Smooth muscle cell (in vitro differentiated cells): ENCODE data around the gene RBM6. TPM values are rescaled to one million over a fixed set of nuclear protein-coding genes. Genes with fewer than 3 reads are reported as not detected.
"Not testable (repeated sequence)": the region's sequence is repeated elsewhere in the genome, so short reads cannot be mapped to it uniquely, and the experiment has no call there.

ENCODE experiments used
- DNase-seq: peaks from one replicate; lab custom pipeline; 2025; ENCODE audit not compliant: unreplicated experiment; lab: John Stamatoyannopoulos, UW
- H2AFZ ChIP-seq: fragments of 200-600 bp; sonication (generic); 2 replicates; pipeline ENCODE4 v1.6.0; 2016; ENCODE audit warnings: antibody characterized with exemption, low read depth, mild to moderate bottlenecking
- H3F3A ChIP-seq: fragments of 200-600 bp; sonication (generic); 2 replicates; pipeline ENCODE4 v1.6.0; 2017; ENCODE audit warnings: antibody characterized with exemption, low read depth
- H3K27ac ChIP-seq: fragments of 200-600 bp; sonication (generic); 2 replicates; pipeline ENCODE4 v1.5.1; 2016; ENCODE audit warnings: low read depth, mild to moderate bottlenecking
- H3K27me3 ChIP-seq: fragments of 200-600 bp; sonication (generic); 2 replicates; pipeline ENCODE4 v1.6.1; 2016; ENCODE audit warnings: low read depth, mild to moderate bottlenecking
- H3K36me3 ChIP-seq: fragments of 200-600 bp; sonication (generic); 2 replicates; pipeline ENCODE4 v1.5.1; 2016; ENCODE audit warnings: low read depth
- H3K4me1 ChIP-seq: fragments of 200-600 bp; sonication (generic); 2 replicates; pipeline ENCODE4 v1.5.1; 2016; ENCODE audit warnings: low read depth
- H3K4me2 ChIP-seq: fragments of 200-600 bp; sonication (generic); 2 replicates; pipeline ENCODE4 v1.6.0; 2016; ENCODE audit warnings: mild to moderate bottlenecking
- H3K4me3 ChIP-seq: fragments of 200-600 bp; sonication (generic); 2 replicates; pipeline ENCODE4 v1.5.1; 2016; ENCODE audit warnings: mild to moderate bottlenecking
- H3K79me2 ChIP-seq: fragments of 200-600 bp; sonication (generic); 2 replicates; pipeline ENCODE4 v1.6.0; 2016; ENCODE audit warnings: low read depth, mild to moderate bottlenecking
- H3K9ac ChIP-seq: fragments of 200-600 bp; sonication (generic); 2 replicates; pipeline ENCODE4 v1.6.0; 2016; ENCODE audit warnings: low read depth
- H3K9me3 ChIP-seq: fragments of 200-600 bp; sonication (generic); replicated peaks from 2 replicates; pipeline ENCODE4 v1.5.1; 2016; ENCODE audit warnings: low read depth
- H4K20me1 ChIP-seq: fragments of 200-600 bp; sonication (generic); 2 replicates; pipeline ENCODE4 v1.6.0; 2016; ENCODE audit warnings: low read depth
- WGBS: methylation state at CpG from one replicate; pipeline ENCODE4 v1.1.7; 2016; ENCODE audit warnings: low lambda C conversion rate; 5-methylcytosine and 5-hydroxymethylcytosine counted together
- polyA plus RNA-seq: library from polyadenylated mRNA; unstranded; fragments of >200 nt; fragmentation: Nextera tagmentation; extraction: Ambion mirVana; gene quantifications from 2 replicates; pipeline ENCODE4 v1.2.1, GENCODE V29; 2016
- total RNA-seq: library from RNA; depleted of rRNA; stranded (reverse); fragments of >200 nt; gene quantifications from 2 replicates; pipeline ENCODE4 v1.2.3, GENCODE V29; 2014
- TF ChIP-seq, protein P1 (sequence below): fragments of 200-600 bp; sonication (generic); IDR thresholded peaks from 2 replicates; pipeline ENCODE4 v1.5.1; 2017; ENCODE audit warnings: borderline replicate concordance, mild to moderate bottlenecking, antibody characterized with exemption; ENCODE audit not compliant: insufficient read depth, poor library complexity, severe bottlenecking

The RBM6 gene
- total and polyA plus RNA-seq, 2 experiments from 2014 or later = 41.7 to 45.6 TPM

DNA sequence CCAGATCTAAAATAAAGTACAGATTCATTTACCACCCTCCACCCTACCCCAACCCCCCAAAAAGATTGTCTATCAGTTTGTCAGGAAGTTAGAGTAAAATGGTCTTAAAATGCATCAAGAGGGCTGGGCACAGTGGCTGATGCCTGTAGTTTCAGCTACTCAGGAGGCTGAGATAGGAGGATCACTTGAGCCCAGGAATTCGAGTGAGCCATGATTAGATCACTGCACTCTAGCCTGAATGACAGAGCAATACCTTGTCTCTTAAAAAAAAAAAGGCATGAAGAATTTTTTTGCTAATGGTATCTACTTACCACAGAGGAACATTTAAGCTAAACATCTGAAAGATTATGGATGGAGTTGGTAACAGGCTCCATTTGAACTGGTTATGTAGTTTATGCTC is 71.0 kb downstream of the RBM6 start:
- peaks cover 61% of the 10 kb centered on the region for H4K20me1 ChIP-seq
- H3K9me3 ChIP-seq = no peaks in the 10 kb centered on the region
- H3K27me3 ChIP-seq = no peaks in the 10 kb centered on the region
- no peaks in the 10 kb centered on the region for H3K36me3 ChIP-seq
- no peak for DNase-seq
- no peak overlapping the region for H3K4me2 ChIP-seq
- no peak overlapping the region for H3K4me3 ChIP-seq
- no peak overlapping the region for H3K9ac ChIP-seq
- H3K4me1 ChIP-seq = no peaks in the 10 kb centered on the region
- H3K27ac ChIP-seq = no peak overlapping the region
- WGBS = 67% methylated on average over 1 of the region's 1 CpG
- TF ChIP-seq, protein P1, sequence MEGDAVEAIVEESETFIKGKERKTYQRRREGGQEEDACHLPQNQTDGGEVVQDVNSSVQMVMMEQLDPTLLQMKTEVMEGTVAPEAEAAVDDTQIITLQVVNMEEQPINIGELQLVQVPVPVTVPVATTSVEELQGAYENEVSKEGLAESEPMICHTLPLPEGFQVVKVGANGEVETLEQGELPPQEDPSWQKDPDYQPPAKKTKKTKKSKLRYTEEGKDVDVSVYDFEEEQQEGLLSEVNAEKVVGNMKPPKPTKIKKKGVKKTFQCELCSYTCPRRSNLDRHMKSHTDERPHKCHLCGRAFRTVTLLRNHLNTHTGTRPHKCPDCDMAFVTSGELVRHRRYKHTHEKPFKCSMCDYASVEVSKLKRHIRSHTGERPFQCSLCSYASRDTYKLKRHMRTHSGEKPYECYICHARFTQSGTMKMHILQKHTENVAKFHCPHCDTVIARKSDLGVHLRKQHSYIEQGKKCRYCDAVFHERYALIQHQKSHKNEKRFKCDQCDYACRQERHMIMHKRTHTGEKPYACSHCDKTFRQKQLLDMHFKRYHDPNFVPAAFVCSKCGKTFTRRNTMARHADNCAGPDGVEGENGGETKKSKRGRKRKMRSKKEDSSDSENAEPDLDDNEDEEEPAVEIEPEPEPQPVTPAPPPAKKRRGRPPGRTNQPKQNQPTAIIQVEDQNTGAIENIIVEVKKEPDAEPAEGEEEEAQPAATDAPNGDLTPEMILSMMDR = no peak
- peaks cover 8% of the 10 kb centered on the region for H3K79me2 ChIP-seq
- H2AFZ ChIP-seq = no peak overlapping the region
- H3F3A ChIP-seq = no peaks in the 10 kb centered on the region

DNA sequence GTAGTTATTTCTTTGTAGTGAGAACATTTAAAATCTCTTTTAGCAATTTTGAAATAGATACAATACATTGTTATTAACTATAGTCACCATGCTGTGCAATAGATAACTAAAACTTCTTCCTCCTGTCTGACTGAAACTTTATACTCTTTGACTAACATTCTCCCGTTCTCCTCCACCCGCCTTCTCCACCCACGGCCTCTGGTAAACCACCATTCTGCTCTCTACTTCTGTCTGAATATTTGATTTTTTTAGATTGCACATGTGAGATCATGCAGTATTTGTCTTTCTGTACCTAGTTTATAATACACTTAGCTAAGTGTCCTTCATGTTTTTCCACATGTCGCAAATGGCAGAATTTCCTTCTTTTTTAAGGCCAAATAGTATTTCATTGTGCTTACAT is 76.0 kb downstream of the RBM6 start:
- Histone ChIP-seq H3K4me2 (no peak overlapping the region), H3K4me3 (no peak overlapping the region), H4K20me1 (peaks cover 44% of the 10 kb centered on the region), H3F3A (no peaks in the 10 kb centered on the region), H3K79me2 (peaks cover 9% of the 10 kb centered on the region), H3K27ac (no peak overlapping the region), H3K9ac (no peak overlapping the region), H3K36me3 (no peaks in the 10 kb centered on the region), H3K4me1 (no peaks in the 10 kb centered on the region), H2AFZ (no peak overlapping the region), H3K27me3 (no peaks in the 10 kb centered on the region), H3K9me3 (no peaks in the 10 kb centered on the region)
- TF ChIP-seq, protein P1 = no peak
- 90% methylated on average over 4 of the region's 4 CpGs for WGBS
- no peak for DNase-seq

DNA sequence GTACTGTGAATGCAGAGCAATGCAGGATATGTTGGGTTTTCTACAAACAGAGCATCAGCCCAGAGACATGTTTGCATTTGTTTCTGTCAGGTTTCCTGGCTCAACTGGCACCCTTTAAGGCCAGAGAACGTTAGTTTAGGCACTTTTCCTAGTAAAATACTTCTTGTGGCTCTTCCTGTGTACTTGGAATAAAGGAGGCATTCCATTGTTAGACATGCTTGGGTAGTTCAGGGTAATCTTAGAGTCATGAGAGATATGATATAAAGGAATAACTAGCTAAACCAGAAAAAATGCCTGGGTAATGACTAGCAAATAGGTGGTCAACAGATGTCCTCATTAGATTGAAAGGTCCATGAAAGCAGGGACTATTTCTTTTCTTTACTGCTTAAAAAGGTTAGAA is 88.4 kb downstream of the RBM6 start:
- H3K27ac ChIP-seq = no peak overlapping the region

DNA sequence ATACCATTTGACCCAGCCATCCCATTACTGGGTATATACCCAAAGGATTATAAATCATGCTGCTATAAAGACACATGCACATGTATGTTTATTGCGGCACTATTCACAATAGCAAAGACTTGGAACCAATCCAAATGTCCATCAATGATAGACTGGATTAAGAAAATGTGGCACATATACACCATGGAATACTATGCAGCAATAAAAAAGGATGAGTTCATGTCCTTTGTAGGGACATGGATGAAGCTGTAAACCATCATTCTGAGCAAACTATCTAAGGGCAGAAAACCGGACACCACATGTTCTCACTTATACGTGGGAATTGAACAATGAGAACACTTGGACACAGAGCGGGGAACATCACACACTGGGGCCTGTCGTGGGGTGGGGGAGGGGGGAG is 91.3 kb downstream of the RBM6 start:
- WGBS = 95% methylated on average over 5 of the region's 5 CpGs
- not testable (repeated sequence) for H3K4me1 ChIP-seq, H3K36me3 ChIP-seq, H3K4me2 ChIP-seq, H3K9ac ChIP-seq, H3K9me3 ChIP-seq, H3K27me3 ChIP-seq, H2AFZ ChIP-seq, H3F3A ChIP-seq, H3K4me3 ChIP-seq, H3K27ac ChIP-seq, DNase-seq
- Histone ChIP-seq H4K20me1 (peaks cover 39% of the 10 kb centered on the region), H3K79me2 (peaks cover 21% of the 10 kb centered on the region)

More for the DNA sequence above, 88.4 kb downstream of the RBM6 start:
- Histone ChIP-seq H3K36me3 (no peaks in the 10 kb centered on the region), H3K4me2 (no peak overlapping the region), H3K4me3 (no peak overlapping the region), H3K27me3 (no peaks in the 10 kb centered on the region), H4K20me1 (peaks cover 56% of the 10 kb centered on the region), H3K9ac (no peak overlapping the region), H3F3A (no peaks in the 10 kb centered on the region), H3K9me3 (no peaks in the 10 kb centered on the region), H3K79me2 (peaks cover 21% of the 10 kb centered on the region), H2AFZ (no peak overlapping the region), H3K4me1 (no peaks in the 10 kb centered on the region)
- WGBS = 79% methylated on average over 1 of the region's 1 CpG
- no peak for DNase-seq
- TF ChIP-seq, protein P1 = no peak
